HCT116 (cell line): ENCODE measurements around the gene CD99L2. TPM values are rescaled to one million over a fixed set of nuclear protein-coding genes. Genes with fewer than 3 reads are reported as not detected.

ENCODE experiments used
- ATAC-seq: fragments of 200-7000 bp; cut with Tn5 transposase; 2 replicates; pipeline ENCODE4 v1.9.1; 2020; ENCODE audit warnings: mild to moderate bottlenecking, moderate library complexity
- BruUV-seq: library from RNA; stranded (reverse); fragments of 400-500 nt; replicated peaks from 2 replicates; lab custom pipeline; 2021; lab: Mats Ljungman, UMichigan
- CTCF ChIA-PET: fragments of 300-600 bp; sonication (Branson Sonifier 250); formaldehyde crosslinking; loops from one replicate; lab custom pipeline; 2021; ENCODE audit warnings: antibody characterized with exemption; lab: Charles Lee
- POLR2A ChIA-PET: fragments of 300-600, 350-600 bp; sonication (Branson Sonifier 250); formaldehyde crosslinking; loops from one replicate; lab custom pipeline; 2021; ENCODE audit warnings: antibody characterized with exemption; lab: Charles Lee
- RAD21 ChIA-PET, 2 experiments: fragments of 300-600 bp; sonication (Branson Sonifier 250); formaldehyde crosslinking; loops; one replicate each; lab custom pipeline; 2023; ENCODE audit warnings: low total read pairs in 2 of 2; ENCODE audit not compliant: uncharacterized antibody in 2 of 2, unreplicated experiment in 2 of 2, low non-redundant PET in 1 of 2; lab: Charles Lee
- DNase-seq: peaks from one replicate; pipeline ENCODE4 v3.0.0-alpha.2; 2010; ENCODE audit warnings: low read depth, low spot score
- H2AFZ ChIP-seq: fragments of 200-600 bp; shearing (Covaris generic), sonication (generic); 2 replicates; pipeline ENCODE4 v1.6.1; 2017; ENCODE audit warnings: low read depth, mixed run types, mixed read lengths, antibody characterized with exemption, low read length; ENCODE audit not compliant: poor library complexity, severe bottlenecking
- H3K27ac ChIP-seq: 2 replicates; pipeline ENCODE4 v1.5.1; 2012; ENCODE audit warnings: low read depth, low read length
- H3K27me3 ChIP-seq: fragments of 200-600 bp; sonication (generic); 2 replicates; pipeline ENCODE4 v1.6.1; 2016; ENCODE audit warnings: mixed run types, low read length, mixed read lengths; ENCODE audit not compliant: insufficient read depth
- H3K36me3 ChIP-seq, 2 experiments: fragments of 200-500 bp in 1 of 2; fragments of 200-600 bp in 1 of 2; sonication (Bioruptor generic) in 1 of 2; sonication (generic) in 1 of 2; 2 replicates each; pipeline versions ENCODE4 v1.5.1 to v1.6.1; 2014 to 2016; ENCODE audit warnings: low read length in 2 of 2, inconsistent platforms in 1 of 2, mixed read lengths in 1 of 2, mixed run types in 1 of 2; ENCODE audit not compliant: insufficient read depth in 2 of 2, control insufficient read depth in 1 of 2
- H3K4me1 ChIP-seq, 2 experiments: fragments of 200-600 bp in 1 of 2; sonication (generic) in 1 of 2; 2 replicates each; pipeline versions ENCODE4 v1.5.1 to v1.6.1; 2012 to 2017; ENCODE audit warnings: low read length in 2 of 2, inconsistent platforms in 1 of 2, mild to moderate bottlenecking in 1 of 2, mixed read lengths in 1 of 2, mixed run types in 1 of 2, moderate library complexity in 1 of 2; ENCODE audit not compliant: insufficient read depth in 2 of 2, control insufficient read depth in 1 of 2
- H3K4me2 ChIP-seq: fragments of 200-600 bp; sonication (generic); 2 replicates; pipeline ENCODE4 v1.6.1; 2017; ENCODE audit warnings: mixed run types, low read length, mixed read lengths
- H3K4me3 ChIP-seq, 2 experiments: fragments of 200-600 bp in 1 of 2; sonication (generic) in 1 of 2; replicated peaks in 1 of 2; 2 replicates each; pipeline ENCODE4 v1.5.1; 2011 to 2016; ENCODE audit warnings: low read length in 2 of 2, control low read depth in 1 of 2, low read depth in 1 of 2, mild to moderate bottlenecking in 1 of 2, mixed read lengths in 1 of 2, mixed run types in 1 of 2
- H3K79me2 ChIP-seq: fragments of 200-600 bp; sonication (generic); 2 replicates; pipeline ENCODE4 v1.6.1; 2017; ENCODE audit warnings: mild to moderate bottlenecking, mixed run types, low read length, moderate library complexity, mixed read lengths; ENCODE audit not compliant: insufficient read depth
- H3K9ac ChIP-seq: fragments of 200-600 bp; sonication (generic); 2 replicates; pipeline ENCODE4 v1.6.1; 2016; ENCODE audit warnings: low read length, mixed read lengths
- H3K9me2 ChIP-seq: fragments of 200-600 bp; sonication (generic), shearing (Covaris generic); 2 replicates; pipeline ENCODE4 v1.6.1; 2017; ENCODE audit warnings: mixed run types, mild to moderate bottlenecking, moderate library complexity; ENCODE audit not compliant: insufficient read depth
- H3K9me3 ChIP-seq, 2 experiments: fragments of 200-500 bp in 1 of 2; fragments of 200-600 bp in 1 of 2; sonication (Bioruptor generic) in 1 of 2; sonication (generic) in 1 of 2; 2 replicates each; pipeline ENCODE4 v1.6.1; 2014 to 2017; ENCODE audit warnings: low read length in 2 of 2, mixed read lengths in 2 of 2, inconsistent platforms in 1 of 2, low read depth in 1 of 2, mild to moderate bottlenecking in 1 of 2, mixed run types in 1 of 2, moderate library complexity in 1 of 2; ENCODE audit not compliant: control insufficient read depth in 1 of 2, insufficient read depth in 1 of 2
- H4K20me1 ChIP-seq: fragments of 200-600 bp; sonication (generic), shearing (Covaris generic); 2 replicates; pipeline ENCODE4 v1.6.1; 2017; ENCODE audit warnings: mixed run types, mild to moderate bottlenecking, moderate library complexity; ENCODE audit not compliant: insufficient read depth
- CTCF ChIP-seq, 3 experiments: fragments of 200-600 bp in 1 of 3; sonication (generic) in 1 of 3; IDR thresholded peaks in 2 of 3; conservative IDR thresholded peaks in 1 of 3; 2 replicates each; pipeline ENCODE4 v1.5.1; 2012 to 2017; ENCODE audit warnings: low read depth in 2 of 3, low read length in 2 of 3, antibody characterized with exemption in 1 of 3, borderline replicate concordance in 1 of 3, control low read depth in 1 of 3, mild to moderate bottlenecking in 1 of 3, mixed read lengths in 1 of 3, mixed run types in 1 of 3, moderate library complexity in 1 of 3; ENCODE audit not compliant: insufficient read depth in 1 of 3
- ELF1 ChIP-seq: IDR thresholded peaks from 2 replicates; pipeline ENCODE4 v1.6.1; 2012; ENCODE audit warnings: low read depth, borderline replicate concordance
- EZH2phosphoT487 ChIP-seq: fragments of 200-600 bp; IDR thresholded peaks from 2 replicates; pipeline ENCODE4 v1.6.1; 2018; ENCODE audit warnings: antibody characterized with exemption, borderline replicate concordance
- FOSL1 ChIP-seq: IDR thresholded peaks from 2 replicates; pipeline ENCODE4 v1.6.1; 2012; ENCODE audit warnings: low read depth
- JUND ChIP-seq: IDR thresholded peaks from 2 replicates; pipeline ENCODE4 v1.6.1; 2012
- MAX ChIP-seq: IDR thresholded peaks from 2 replicates; pipeline ENCODE4 v1.6.1; 2012
- POLR2A ChIP-seq: IDR thresholded peaks from 2 replicates; pipeline ENCODE4 v1.7.0; 2011; ENCODE audit warnings: borderline replicate concordance; ENCODE audit not compliant: insufficient read depth, insufficient read length; ENCODE audit errors: extremely low read depth
- POLR2AphosphoS5 ChIP-seq: IDR thresholded peaks from 2 replicates; pipeline ENCODE4 v1.6.1; 2011; ENCODE audit warnings: mild to moderate bottlenecking, low read depth, low read length, moderate library complexity
- SIN3A ChIP-seq: IDR thresholded peaks from 2 replicates; pipeline ENCODE4 v1.6.1; 2012; ENCODE audit warnings: low read depth
- SRF ChIP-seq: IDR thresholded peaks from 2 replicates; pipeline ENCODE4 v1.6.1; 2012; ENCODE audit warnings: low read depth
- YY1 ChIP-seq: IDR thresholded peaks from 2 replicates; pipeline ENCODE4 v1.6.1; 2011; ENCODE audit warnings: low read length, low read depth, moderate library complexity, mild to moderate bottlenecking; ENCODE audit not compliant: insufficient replicate concordance; ENCODE audit errors: extremely low read depth
- ZBTB33 ChIP-seq: IDR thresholded peaks from 2 replicates; pipeline ENCODE4 v1.6.1; 2011; ENCODE audit warnings: mild to moderate bottlenecking, low read length, moderate library complexity; ENCODE audit not compliant: insufficient replicate concordance; ENCODE audit errors: extremely low read depth
- ZFX ChIP-seq: fragments of 450-650 bp; IDR thresholded peaks from 2 replicates; pipeline ENCODE4 v1.6.1; 2017
- intact Hi-C: fragments of 100-400 bp; cut with micrococcal nuclease; formaldehyde crosslinking; loops from 2 replicates; pipeline ENCODE4 v1.10.0; 2022
- total RNA-seq: library from RNA; stranded (reverse); gene quantifications from one replicate; pipeline ENCODE4 v1.2.1, GENCODE V29; 2021; ENCODE audit not compliant: unreplicated experiment

CD99L2 gene
- total RNA-seq, 1 experiment from 2014 or later: 6.2 TPM

GRCh38 chrX:150770623-150771022 lies 127.8 kb downstream of the CD99L2 start:
- Histone ChIP-seq H3K27ac (no peak overlapping the region), H3K9me3 (no peaks in the 10 kb centered on the region), H3K9ac (no peak overlapping the region), H4K20me1 (no peaks in the 10 kb centered on the region), H2AFZ (no peak overlapping the region), H3K9me2 (no peaks in the 10 kb centered on the region), H3K27me3 (no peaks in the 10 kb centered on the region), H3K79me2 (no peaks in the 10 kb centered on the region), H3K4me2 (no peak overlapping the region), H3K36me3 (no peaks in the 10 kb centered on the region), H3K4me1 (no peaks in the 10 kb centered on the region)
- DNase-seq (no peak), ATAC-seq (no peak)
- CTCF ChIA-PET: interaction anchor here (1.5 kb wide), 1 partner anchor 311 kb away, joined by 3 read pairs; no protein-coding TSS in a partner anchor
- no TSS peak for BruUV-seq
- intact Hi-C loops: loop anchor here (5.0 kb wide), 2 partner anchors 382 to 912 kb away; no protein-coding TSS in a partner anchor
- TF ChIP-seq FOSL1: no peak
- no peak for TF ChIP-seq SIN3A
- TF ChIP-seq POLR2A: no peak
- TF ChIP-seq POLR2AphosphoS5: no peak
- no peak for TF ChIP-seq SRF
- no peak for TF ChIP-seq JUND
- no peak for TF ChIP-seq MAX
- TF ChIP-seq CTCF (IDR thresholded peaks at IDR 0.05 in 2 of 3, conservative IDR thresholded peaks at IDR 0.05 in 1 of 3; ENCODE audit: borderline replicate concordance in 1 of 3, insufficient read depth in 1 of 3, low read depth in 2 of 3, low read length in 2 of 3): no peak
- TF ChIP-seq YY1: no peak
- TF ChIP-seq ELF1: no peak
- no peak for TF ChIP-seq ZFX
- TF ChIP-seq ZBTB33: no peak
- no peak for TF ChIP-seq EZH2phosphoT487
- TF ChIP-seq, all 23 proteins: peak for 0
- no peak overlapping the region for H3K4me3 ChIP-seq
- ChIA-PET POLR2A (no interaction called here), RAD21 (no interaction called here)
